Measurements from ENCODE around the gene MS4A4E.

DNA sequence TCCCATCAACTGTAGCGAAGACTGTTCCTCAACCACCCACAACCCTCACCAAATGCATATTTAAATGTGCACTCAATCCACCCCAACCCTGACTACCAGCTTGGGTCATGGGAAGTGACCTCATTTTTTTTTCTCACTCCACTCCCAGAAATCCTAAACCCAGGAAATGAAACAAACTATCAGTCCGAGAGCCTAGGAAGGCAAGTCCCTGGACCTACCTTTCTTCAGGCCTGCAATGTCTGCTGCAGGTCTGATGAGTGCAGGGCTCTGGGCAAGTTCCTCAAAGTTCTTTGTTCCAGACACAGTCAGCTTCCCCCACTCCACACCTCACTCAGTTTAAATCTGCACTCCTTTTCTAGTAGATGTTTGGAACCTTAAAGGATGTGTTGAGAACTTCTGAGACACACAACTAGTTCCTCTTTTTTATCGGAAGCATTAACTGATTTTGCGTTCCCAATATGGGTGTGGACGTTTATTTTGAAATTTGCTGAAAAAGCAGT lies at the start of gene MS4A4E:
- TF ChIP-seq, protein P1, sequence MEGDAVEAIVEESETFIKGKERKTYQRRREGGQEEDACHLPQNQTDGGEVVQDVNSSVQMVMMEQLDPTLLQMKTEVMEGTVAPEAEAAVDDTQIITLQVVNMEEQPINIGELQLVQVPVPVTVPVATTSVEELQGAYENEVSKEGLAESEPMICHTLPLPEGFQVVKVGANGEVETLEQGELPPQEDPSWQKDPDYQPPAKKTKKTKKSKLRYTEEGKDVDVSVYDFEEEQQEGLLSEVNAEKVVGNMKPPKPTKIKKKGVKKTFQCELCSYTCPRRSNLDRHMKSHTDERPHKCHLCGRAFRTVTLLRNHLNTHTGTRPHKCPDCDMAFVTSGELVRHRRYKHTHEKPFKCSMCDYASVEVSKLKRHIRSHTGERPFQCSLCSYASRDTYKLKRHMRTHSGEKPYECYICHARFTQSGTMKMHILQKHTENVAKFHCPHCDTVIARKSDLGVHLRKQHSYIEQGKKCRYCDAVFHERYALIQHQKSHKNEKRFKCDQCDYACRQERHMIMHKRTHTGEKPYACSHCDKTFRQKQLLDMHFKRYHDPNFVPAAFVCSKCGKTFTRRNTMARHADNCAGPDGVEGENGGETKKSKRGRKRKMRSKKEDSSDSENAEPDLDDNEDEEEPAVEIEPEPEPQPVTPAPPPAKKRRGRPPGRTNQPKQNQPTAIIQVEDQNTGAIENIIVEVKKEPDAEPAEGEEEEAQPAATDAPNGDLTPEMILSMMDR (IDR thresholded peaks at IDR 0.05) = no peak
- TF ChIP-seq POLR2A (IDR thresholded peaks at IDR 0.05) = no peak

Measured in adrenal gland (tissue), 5 donors.